ENCODE data around the gene STARD8. TPM values are rescaled to one million over a fixed set of nuclear protein-coding genes. Genes with fewer than 3 reads are reported as not detected.

STARD8 gene
- total and polyA plus RNA-seq, 2 donors (not counting 1 experiment from before 2014, with no cell fraction given) = 0.33 to 0.54 TPM

DNA sequence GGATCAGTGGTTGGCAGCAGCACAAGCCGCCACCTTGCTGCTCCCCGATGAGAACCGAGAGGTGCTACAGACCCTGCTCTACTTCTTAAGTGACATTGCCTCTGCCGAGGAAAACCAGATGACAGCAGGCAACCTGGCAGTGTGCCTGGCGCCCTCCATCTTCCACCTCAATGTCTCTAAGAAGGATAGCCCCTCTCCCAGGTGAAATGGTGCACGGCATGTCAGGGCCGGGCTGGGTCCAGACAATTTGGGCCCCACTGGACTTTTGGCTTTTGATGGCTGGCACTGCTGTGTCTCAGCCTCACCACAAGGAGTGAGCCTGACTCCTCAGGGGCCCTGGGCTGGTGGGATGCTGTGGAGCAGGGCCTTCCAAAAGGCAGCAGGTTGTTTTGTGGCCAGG lies 74.1 kb downstream of the STARD8 start:
- TF ChIP-seq, protein P1, sequence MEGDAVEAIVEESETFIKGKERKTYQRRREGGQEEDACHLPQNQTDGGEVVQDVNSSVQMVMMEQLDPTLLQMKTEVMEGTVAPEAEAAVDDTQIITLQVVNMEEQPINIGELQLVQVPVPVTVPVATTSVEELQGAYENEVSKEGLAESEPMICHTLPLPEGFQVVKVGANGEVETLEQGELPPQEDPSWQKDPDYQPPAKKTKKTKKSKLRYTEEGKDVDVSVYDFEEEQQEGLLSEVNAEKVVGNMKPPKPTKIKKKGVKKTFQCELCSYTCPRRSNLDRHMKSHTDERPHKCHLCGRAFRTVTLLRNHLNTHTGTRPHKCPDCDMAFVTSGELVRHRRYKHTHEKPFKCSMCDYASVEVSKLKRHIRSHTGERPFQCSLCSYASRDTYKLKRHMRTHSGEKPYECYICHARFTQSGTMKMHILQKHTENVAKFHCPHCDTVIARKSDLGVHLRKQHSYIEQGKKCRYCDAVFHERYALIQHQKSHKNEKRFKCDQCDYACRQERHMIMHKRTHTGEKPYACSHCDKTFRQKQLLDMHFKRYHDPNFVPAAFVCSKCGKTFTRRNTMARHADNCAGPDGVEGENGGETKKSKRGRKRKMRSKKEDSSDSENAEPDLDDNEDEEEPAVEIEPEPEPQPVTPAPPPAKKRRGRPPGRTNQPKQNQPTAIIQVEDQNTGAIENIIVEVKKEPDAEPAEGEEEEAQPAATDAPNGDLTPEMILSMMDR (IDR thresholded peaks at IDR 0.05) = no peak
- TF ChIP-seq EZH2 (IDR thresholded peaks at IDR 0.05; ENCODE audit: borderline replicate concordance, insufficient read depth, low read depth, low read length, poor library complexity, severe bottlenecking) = no peak
- Histone ChIP-seq H3K9ac (ENCODE audit: low read length) (no peak overlapping the region), H3K9me3 (ENCODE audit: control extremely low read depth in 1 of 3, control insufficient read depth in 2 of 3, insufficient read depth in 1 of 3, low read length in 2 of 3) (no peaks in the 10 kb centered on the region), H3K79me2 (ENCODE audit: control insufficient read depth, insufficient read depth, low read length) (no peaks in the 10 kb centered on the region), H2AFZ (ENCODE audit: insufficient read depth, low read depth, low read length, poor library complexity, severe bottlenecking) (no peak overlapping the region), H3K4me3 (ENCODE audit: control extremely low read depth in 1 of 5, extremely low read depth in 1 of 5, insufficient read depth in 1 of 5, low read depth in 2 of 5, low read length in 4 of 5) (no peak overlapping the region), H3K27me3 (replicated peaks in 1 of 4; ENCODE audit: control extremely low read depth in 1 of 4, control insufficient read depth in 3 of 4, insufficient read depth in 4 of 4, low read length in 3 of 4) (no peaks in the 10 kb centered on the region), H3K27ac (ENCODE audit: low read length in 2 of 2) (no peak overlapping the region), H3K36me3 (replicated peaks in 1 of 2; ENCODE audit: control extremely low read depth in 1 of 2, control insufficient read depth in 1 of 2, extremely low read depth in 1 of 2, insufficient read depth in 2 of 2, low read length in 1 of 2) (no peaks in the 10 kb centered on the region), H3K4me2 (replicated peaks; ENCODE audit: low read depth, low read length, poor library complexity, severe bottlenecking) (no peak overlapping the region), H3K4me1 (ENCODE audit: control insufficient read depth in 2 of 2, insufficient read depth in 2 of 2, low read length in 2 of 2) (no peaks in the 10 kb centered on the region), H4K20me1 (ENCODE audit: control insufficient read depth, insufficient read depth, low read length, poor library complexity, severe bottlenecking) (no peaks in the 10 kb centered on the region)
- ChIA-PET POLR2A (no interaction called here), CTCF (no interaction called here)
- intact Hi-C loops (cut with micrococcal nuclease) = no loop called here
- H3K4me1 Mint-ChIP-seq = no peaks in the 10 kb centered on the region
- no peak for ATAC-seq (ENCODE audit: low read depth)
- WGBS (ENCODE audit: insufficient coverage) = 90% methylated on average over 5 of the region's 7 CpGs
- no peak overlapping the region for H3K4me3 Mint-ChIP-seq
- no peaks in the 10 kb centered on the region for H3K9me3 Mint-ChIP-seq (ENCODE audit: insufficient read depth)
- DNase-seq = no peak
- no peaks in the 10 kb centered on the region for H3K27me3 Mint-ChIP-seq
- H3K27ac Mint-ChIP-seq = no peak overlapping the region

DNA sequence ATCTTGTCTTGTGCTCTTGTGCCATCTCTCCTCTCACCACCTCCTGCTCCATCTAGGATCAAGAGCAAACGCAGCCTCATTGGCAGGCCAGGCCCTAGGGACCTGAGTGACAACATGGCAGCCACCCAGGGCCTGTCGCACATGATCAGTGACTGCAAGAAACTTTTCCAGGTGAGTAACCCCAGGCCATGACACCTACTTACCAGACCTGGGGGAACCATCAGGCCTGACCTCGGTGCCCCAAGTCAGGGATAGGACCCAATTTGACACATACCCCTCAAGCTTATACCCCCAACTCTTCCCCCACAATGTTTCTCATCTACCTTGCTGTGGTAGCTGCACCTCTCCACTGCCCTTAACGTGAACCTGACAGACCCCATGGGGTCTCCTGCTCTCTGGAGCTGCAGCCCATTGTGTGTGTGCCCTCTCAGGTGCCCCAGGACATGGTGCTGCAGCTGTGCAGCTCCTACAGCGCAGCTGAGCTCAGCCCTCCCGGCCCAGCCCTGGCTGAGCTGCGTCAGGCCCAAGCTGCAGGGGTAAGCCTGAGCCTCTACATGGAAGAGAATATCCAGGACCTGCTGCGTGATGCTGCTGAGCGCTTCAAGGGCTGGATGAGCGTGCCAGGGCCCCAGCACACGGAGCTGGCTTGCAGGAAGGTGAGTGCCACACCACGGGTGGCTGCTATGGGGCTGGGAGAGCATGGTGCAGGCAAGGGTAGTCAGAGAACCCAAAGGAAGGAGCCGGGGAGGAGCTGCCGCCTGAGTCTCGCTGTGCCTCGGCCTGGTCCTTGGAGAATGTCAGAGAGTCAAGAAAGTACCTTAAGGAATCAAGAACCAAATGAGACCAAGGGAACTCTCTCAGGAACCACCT lies 74.8 kb downstream of the STARD8 start:
- Mint-ChIP-seq H3K4me1 (no peaks in the 10 kb centered on the region), H3K27me3 (no peaks in the 10 kb centered on the region), H3K9me3 (ENCODE audit: insufficient read depth) (no peaks in the 10 kb centered on the region), H3K4me3 (no peak overlapping the region), H3K27ac (no peak overlapping the region)
- CTCF ChIA-PET = no interaction called here
- Histone ChIP-seq H4K20me1 (ENCODE audit: control insufficient read depth, insufficient read depth, low read length, poor library complexity, severe bottlenecking) (no peaks in the 10 kb centered on the region), H3K27ac (ENCODE audit: low read length in 2 of 2) (no peak overlapping the region), H3K4me1 (ENCODE audit: control insufficient read depth in 2 of 2, insufficient read depth in 2 of 2, low read length in 2 of 2) (no peaks in the 10 kb centered on the region), H2AFZ (ENCODE audit: insufficient read depth, low read depth, low read length, poor library complexity, severe bottlenecking) (no peak overlapping the region), H3K4me3 (ENCODE audit: control extremely low read depth in 1 of 5, extremely low read depth in 1 of 5, insufficient read depth in 1 of 5, low read depth in 2 of 5, low read length in 4 of 5) (no peak overlapping the region), H3K79me2 (ENCODE audit: control insufficient read depth, insufficient read depth, low read length) (no peaks in the 10 kb centered on the region), H3K27me3 (replicated peaks in 1 of 4; ENCODE audit: control extremely low read depth in 1 of 4, control insufficient read depth in 3 of 4, insufficient read depth in 4 of 4, low read length in 3 of 4) (no peaks in the 10 kb centered on the region), H3K9me3 (ENCODE audit: control extremely low read depth in 1 of 3, control insufficient read depth in 2 of 3, insufficient read depth in 1 of 3, low read length in 2 of 3) (no peaks in the 10 kb centered on the region), H3K36me3 (replicated peaks in 1 of 2; ENCODE audit: control extremely low read depth in 1 of 2, control insufficient read depth in 1 of 2, extremely low read depth in 1 of 2, insufficient read depth in 2 of 2, low read length in 1 of 2) (no peaks in the 10 kb centered on the region), H3K9ac (ENCODE audit: low read length) (no peak overlapping the region), H3K4me2 (replicated peaks; ENCODE audit: low read depth, low read length, poor library complexity, severe bottlenecking) (no peak overlapping the region)
- POLR2A ChIA-PET = no interaction called here
- intact Hi-C loops (cut with micrococcal nuclease) = no loop called here
- no peak for TF ChIP-seq EZH2 (IDR thresholded peaks at IDR 0.05; ENCODE audit: borderline replicate concordance, insufficient read depth, low read depth, low read length, poor library complexity, severe bottlenecking)
- TF ChIP-seq, protein P1 (IDR thresholded peaks at IDR 0.05) = no peak
- 92% methylated on average over 8 of the region's 16 CpGs for WGBS (ENCODE audit: insufficient coverage)
- ATAC-seq (ENCODE audit: low read depth) = no peak
- no peak for DNase-seq

Data from B cell (primary cell).